Tibial nerve (tissue), 4 donors: ENCODE results near the gene SLC16A7.

Experiments used
- EP300 ChIP-seq, 2 donors: sonication (generic); formaldehyde crosslinking; IDR thresholded peaks; one replicate each; pipeline ENCODE4 v1.6.1; 2017; ENCODE audit warnings: antibody characterized with exemption in 2 of 2, mild to moderate bottlenecking in 1 of 2
- POLR2A ChIP-seq, 2 donors: fragments of 450-650 bp; IDR thresholded peaks; one replicate each; pipeline ENCODE4 v1.6.1; 2017; ENCODE audit warnings: antibody characterized with exemption in 2 of 2, mild to moderate bottlenecking in 2 of 2, moderate library complexity in 2 of 2
- TF ChIP-seq, protein P1 (sequence below), 5 experiments: fragments of 200-600 bp in 3 of 5; fragments of 450-650 bp in 2 of 5; sonication (generic) in 3 of 5; IDR thresholded peaks; one replicate each; pipeline ENCODE4 v1.5.1; 2016 to 2019; ENCODE audit warnings: antibody characterized with exemption in 5 of 5, mild to moderate bottlenecking in 3 of 5, moderate library complexity in 2 of 5

DNA sequence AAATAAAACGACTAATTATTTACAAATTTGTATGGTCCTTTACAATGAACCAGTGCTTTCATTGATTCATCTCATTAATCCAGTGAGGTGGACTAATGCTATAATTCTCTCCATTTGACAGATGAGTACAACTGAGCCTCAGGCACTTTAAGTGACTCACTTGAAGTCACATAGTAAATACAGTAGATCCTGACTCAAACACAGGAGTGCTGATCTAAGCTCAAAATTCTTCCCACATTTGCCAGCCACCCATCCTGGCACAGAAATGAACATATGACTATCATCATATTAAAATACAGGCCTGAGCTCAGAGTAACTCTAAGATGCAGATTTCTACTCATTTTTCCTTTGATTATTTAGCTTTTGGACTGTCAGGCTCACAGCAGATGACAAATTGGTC, 30.6 kb downstream of the SLC16A7 start:
- TF ChIP-seq, protein P1, sequence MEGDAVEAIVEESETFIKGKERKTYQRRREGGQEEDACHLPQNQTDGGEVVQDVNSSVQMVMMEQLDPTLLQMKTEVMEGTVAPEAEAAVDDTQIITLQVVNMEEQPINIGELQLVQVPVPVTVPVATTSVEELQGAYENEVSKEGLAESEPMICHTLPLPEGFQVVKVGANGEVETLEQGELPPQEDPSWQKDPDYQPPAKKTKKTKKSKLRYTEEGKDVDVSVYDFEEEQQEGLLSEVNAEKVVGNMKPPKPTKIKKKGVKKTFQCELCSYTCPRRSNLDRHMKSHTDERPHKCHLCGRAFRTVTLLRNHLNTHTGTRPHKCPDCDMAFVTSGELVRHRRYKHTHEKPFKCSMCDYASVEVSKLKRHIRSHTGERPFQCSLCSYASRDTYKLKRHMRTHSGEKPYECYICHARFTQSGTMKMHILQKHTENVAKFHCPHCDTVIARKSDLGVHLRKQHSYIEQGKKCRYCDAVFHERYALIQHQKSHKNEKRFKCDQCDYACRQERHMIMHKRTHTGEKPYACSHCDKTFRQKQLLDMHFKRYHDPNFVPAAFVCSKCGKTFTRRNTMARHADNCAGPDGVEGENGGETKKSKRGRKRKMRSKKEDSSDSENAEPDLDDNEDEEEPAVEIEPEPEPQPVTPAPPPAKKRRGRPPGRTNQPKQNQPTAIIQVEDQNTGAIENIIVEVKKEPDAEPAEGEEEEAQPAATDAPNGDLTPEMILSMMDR (IDR thresholded peaks at IDR 0.05): no peak
- no peak for TF ChIP-seq POLR2A (IDR thresholded peaks at IDR 0.05)
- TF ChIP-seq EP300 (IDR thresholded peaks at IDR 0.05): no peak
